Endothelial cell of umbilical vein (primary cell): ENCODE data around the gene NEIL3. TPM values are rescaled to one million over a fixed set of nuclear protein-coding genes. Genes with fewer than 3 reads are reported as not detected.

ENCODE experiments used
- BruUV-seq: library from RNA; stranded (reverse); fragments of 400-500 nt; replicated peaks from 2 replicates; lab custom pipeline; 2021; lab: Mats Ljungman, UMichigan
- CTCF ChIA-PET: fragments of 300-600, 350-600 bp; sonication (Branson Sonifier 250); formaldehyde crosslinking; loops from one replicate; lab custom pipeline; 2021; ENCODE audit warnings: antibody characterized with exemption, inconsistent platforms; lab: Charles Lee
- POLR2A ChIA-PET: fragments of 300-600, 350-600 bp; sonication (Branson Sonifier 250); formaldehyde crosslinking; loops from one replicate; lab custom pipeline; 2021; ENCODE audit warnings: antibody characterized with exemption, inconsistent platforms; lab: Charles Lee
- DNase-seq: peaks from one replicate; pipeline ENCODE4 v3.0.0-alpha.2; 2011; ENCODE audit warnings: low read depth, low spot score
- FAIRE-seq: peaks from 2 replicates; lab custom pipeline; 2011; peaks lifted over from hg19 to GRCh38; lab: Jason Lieb, UNC
- H2AFZ ChIP-seq: 2 replicates; pipeline ENCODE4 v1.6.0; 2012; ENCODE audit warnings: low read depth, low read length, control low read depth, inconsistent platforms
- H3K27ac ChIP-seq: 2 replicates; pipeline ENCODE4 v1.5.1; 2011; ENCODE audit warnings: low read depth, mild to moderate bottlenecking, control low read depth, low read length, moderate library complexity; ENCODE audit not compliant: insufficient read depth
- H3K27me3 ChIP-seq, 2 experiments: 2 replicates each; pipeline versions ENCODE4 v1.6.0 to v1.6.1; 2011; ENCODE audit warnings: low read length in 2 of 2, mixed read lengths in 1 of 2; ENCODE audit not compliant: control insufficient read depth in 2 of 2, insufficient read depth in 2 of 2
- H3K36me3 ChIP-seq, 2 experiments: 2 replicates in 1 of 2; 3 replicates in 1 of 2; pipeline ENCODE4 v1.5.1; 2011; ENCODE audit warnings: low read length in 2 of 2, mild to moderate bottlenecking in 1 of 2, moderate library complexity in 1 of 2; ENCODE audit not compliant: control insufficient read depth in 2 of 2, insufficient read depth in 2 of 2; ENCODE audit errors: extremely low read depth in 1 of 2
- H3K4me1 ChIP-seq: 3 replicates; pipeline ENCODE4 v1.5.1; 2011; ENCODE audit warnings: mild to moderate bottlenecking, low read length; ENCODE audit not compliant: control insufficient read depth, insufficient read depth; ENCODE audit errors: extremely low read depth
- H3K4me2 ChIP-seq: 2 replicates; pipeline ENCODE4 v1.6.1; 2011; ENCODE audit warnings: low read length, control low read depth, mixed read lengths; ENCODE audit not compliant: insufficient read depth
- H3K4me3 ChIP-seq, 3 experiments: fragments of 200-600 bp in 1 of 3; sonication (generic), shearing (Covaris generic) in 1 of 3; replicated peaks in 1 of 3; 2 replicates each; pipeline ENCODE4 v1.5.1; 2011 to 2016; ENCODE audit warnings: control low read depth in 3 of 3, low read length in 3 of 3, mild to moderate bottlenecking in 2 of 3, inconsistent platforms in 1 of 3, low read depth in 1 of 3, moderate library complexity in 1 of 3; ENCODE audit not compliant: insufficient read depth in 1 of 3
- H3K79me2 ChIP-seq: 2 replicates; pipeline ENCODE4 v1.6.0; 2012; ENCODE audit warnings: low read length, inconsistent platforms; ENCODE audit not compliant: control insufficient read depth, insufficient read depth
- H3K9ac ChIP-seq: replicated peaks from 2 replicates; pipeline ENCODE3; 2011; ENCODE audit warnings: low read length, control low read depth; ENCODE audit not compliant: insufficient read depth; ENCODE audit errors: extremely low read depth
- H3K9me1 ChIP-seq: replicated peaks from 3 replicates; pipeline ENCODE4 v1.6.0; 2011; ENCODE audit warnings: mild to moderate bottlenecking, low read length; ENCODE audit not compliant: control insufficient read depth, insufficient read depth; ENCODE audit errors: extremely low read depth
- H3K9me3 ChIP-seq: replicated peaks from 2 replicates; pipeline ENCODE4 v1.5.1; 2012; ENCODE audit warnings: low read length, inconsistent platforms; ENCODE audit not compliant: control insufficient read depth, insufficient read depth
- H4K20me1 ChIP-seq: replicated peaks from 2 replicates; pipeline ENCODE3; 2011; ENCODE audit warnings: mild to moderate bottlenecking, low read length; ENCODE audit not compliant: control insufficient read depth, insufficient read depth; ENCODE audit errors: extremely low read depth
- FOS ChIP-seq: IDR thresholded peaks from 2 replicates; pipeline ENCODE4 v1.6.1; 2011; ENCODE audit warnings: mild to moderate bottlenecking, low read length, moderate library complexity, borderline replicate concordance; ENCODE audit not compliant: insufficient read depth
- GATA2 ChIP-seq: IDR thresholded peaks from 2 replicates; pipeline ENCODE4 v1.7.0; 2011; ENCODE audit warnings: low read depth, mild to moderate bottlenecking, moderate library complexity, mixed read lengths, low read length; ENCODE audit not compliant: insufficient read length, insufficient read depth
- JUN ChIP-seq: IDR thresholded peaks from 2 replicates; pipeline ENCODE4 v1.6.1; 2011; ENCODE audit warnings: borderline replicate concordance, low read depth; ENCODE audit not compliant: insufficient read length, insufficient read depth
- MYC ChIP-seq: IDR thresholded peaks from one replicate; pipeline ENCODE4 v1.6.1; 2011; ENCODE audit warnings: mild to moderate bottlenecking, low read depth, low read length
- POLR2A ChIP-seq: IDR thresholded peaks from 2 replicates; pipeline ENCODE4 v1.6.1; 2012; ENCODE audit warnings: low read depth, mild to moderate bottlenecking, control low read depth, low read length
- POLR2AphosphoS5 ChIP-seq: IDR thresholded peaks from 2 replicates; pipeline ENCODE4 v1.6.1; 2012; ENCODE audit warnings: low read depth, mild to moderate bottlenecking, control low read depth, low read length, moderate library complexity; ENCODE audit not compliant: insufficient read depth
- dilution Hi-C: fragments of 300-500 bp; cut with MboI; formaldehyde crosslinking; loops from one replicate; pipeline ENCODE4 v1.15.0; 2019; ENCODE audit warnings: low sequenced_read_pairs; ENCODE audit not compliant: extremely low pct_ligation_motif_present
- intact Hi-C: fragments of 100-400 bp; cut with micrococcal nuclease; formaldehyde crosslinking; loops from one replicate; pipeline ENCODE4 v1.10.0; 2022
- polyA plus RNA-seq, 4 experiments: library from polyadenylated mRNA; depleted of rRNA in 3 of 4; stranded (reverse) in 3 of 4; unstranded in 1 of 4; fragments of >200 nt; gene quantifications; 2 replicates each; pipeline versions ENCODE4 v1.2.1 to v1.2.3, GENCODE V29; 2011 to 2012; ENCODE audit warnings: missing spikeins in 1 of 4
- total RNA-seq: library from RNA; stranded (reverse); gene quantifications from 2 replicates; pipeline ENCODE4 v1.2.3, GENCODE V29; 2021
- TF ChIP-seq, protein P1 (sequence below): IDR thresholded peaks from 2 replicates; pipeline ENCODE4 v1.6.1; 2011; ENCODE audit not compliant: insufficient read depth, insufficient read length
- TF ChIP-seq, protein P2 (sequence below), 2 donors: IDR thresholded peaks; 1 replicate in 1 of 2; 2 replicates in 1 of 2; pipeline ENCODE4 v1.5.1; 2011; ENCODE audit warnings: low read length in 2 of 2, mild to moderate bottlenecking in 2 of 2, moderate library complexity in 2 of 2, control low read depth in 1 of 2, inconsistent platforms in 1 of 2, low read depth in 1 of 2; ENCODE audit not compliant: insufficient read depth in 1 of 2; ENCODE audit errors: extremely low read depth in 1 of 2

NEIL3 gene
- total and polyA plus RNA-seq, 2 donors (not counting 3 experiments of a cell fraction or from before 2014, with no cell fraction given): 3.7 to 6.9 TPM

DNA sequence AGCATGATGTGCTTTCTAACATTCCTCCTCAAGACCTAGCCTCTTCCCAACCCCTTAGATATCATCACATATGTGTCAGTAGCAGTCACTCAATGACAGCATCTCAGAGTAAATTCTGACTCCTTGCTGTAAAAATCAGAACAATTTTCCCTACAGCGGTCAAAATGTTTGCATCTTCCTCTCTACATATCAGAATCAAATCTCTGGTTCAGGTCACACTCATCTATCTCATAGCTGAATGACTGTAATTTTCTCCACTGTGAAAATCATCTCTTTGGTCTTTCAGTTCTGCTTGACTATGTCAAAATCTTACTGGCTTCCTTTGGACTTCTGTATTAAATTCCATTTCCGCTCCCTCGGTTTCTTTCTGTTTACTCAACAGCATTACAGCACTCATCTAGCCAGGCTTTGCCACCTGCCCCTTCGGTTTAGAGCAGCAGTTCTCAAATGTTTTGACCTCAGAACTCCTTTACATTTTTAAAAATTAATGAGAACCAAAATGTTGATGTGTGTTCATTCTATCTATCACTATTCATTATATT is 75.3 kb downstream of the NEIL3 start:
- H3K9ac ChIP-seq: no peak overlapping the region
- H3K9me3 ChIP-seq: no peaks in the 10 kb centered on the region
- ChIA-PET CTCF (no interaction called here), POLR2A (no interaction called here)
- DNase-seq: no peak
- intact Hi-C loops: no loop called here
- no peaks in the 10 kb centered on the region for H3K79me2 ChIP-seq
- no peaks in the 10 kb centered on the region for H3K27me3 ChIP-seq
- dilution Hi-C loops: no loop called here
- no peak for FAIRE-seq
- no peak overlapping the region for H3K4me2 ChIP-seq
- no TSS peak for BruUV-seq
- no peak overlapping the region for H3K4me3 ChIP-seq
- no peaks in the 10 kb centered on the region for H3K4me1 ChIP-seq
- no peak overlapping the region for H2AFZ ChIP-seq
- TF ChIP-seq POLR2A (no peak), POLR2AphosphoS5 (no peak), GATA2 (no peak), JUN (no peak), MYC (no peak), FOS (no peak)
- TF ChIP-seq, protein P1, sequence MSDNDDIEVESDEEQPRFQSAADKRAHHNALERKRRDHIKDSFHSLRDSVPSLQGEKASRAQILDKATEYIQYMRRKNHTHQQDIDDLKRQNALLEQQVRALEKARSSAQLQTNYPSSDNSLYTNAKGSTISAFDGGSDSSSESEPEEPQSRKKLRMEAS: no peak
- TF ChIP-seq, protein P2, sequence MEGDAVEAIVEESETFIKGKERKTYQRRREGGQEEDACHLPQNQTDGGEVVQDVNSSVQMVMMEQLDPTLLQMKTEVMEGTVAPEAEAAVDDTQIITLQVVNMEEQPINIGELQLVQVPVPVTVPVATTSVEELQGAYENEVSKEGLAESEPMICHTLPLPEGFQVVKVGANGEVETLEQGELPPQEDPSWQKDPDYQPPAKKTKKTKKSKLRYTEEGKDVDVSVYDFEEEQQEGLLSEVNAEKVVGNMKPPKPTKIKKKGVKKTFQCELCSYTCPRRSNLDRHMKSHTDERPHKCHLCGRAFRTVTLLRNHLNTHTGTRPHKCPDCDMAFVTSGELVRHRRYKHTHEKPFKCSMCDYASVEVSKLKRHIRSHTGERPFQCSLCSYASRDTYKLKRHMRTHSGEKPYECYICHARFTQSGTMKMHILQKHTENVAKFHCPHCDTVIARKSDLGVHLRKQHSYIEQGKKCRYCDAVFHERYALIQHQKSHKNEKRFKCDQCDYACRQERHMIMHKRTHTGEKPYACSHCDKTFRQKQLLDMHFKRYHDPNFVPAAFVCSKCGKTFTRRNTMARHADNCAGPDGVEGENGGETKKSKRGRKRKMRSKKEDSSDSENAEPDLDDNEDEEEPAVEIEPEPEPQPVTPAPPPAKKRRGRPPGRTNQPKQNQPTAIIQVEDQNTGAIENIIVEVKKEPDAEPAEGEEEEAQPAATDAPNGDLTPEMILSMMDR (IDR thresholded peaks at IDR 0.05; ENCODE audit: extremely low read depth in 1 of 2, insufficient read depth in 1 of 2, low read depth in 1 of 2, low read length in 2 of 2): no peak
- H4K20me1 ChIP-seq: no peaks in the 10 kb centered on the region
- no peak overlapping the region for H3K27ac ChIP-seq
- H3K9me1 ChIP-seq: no peaks in the 10 kb centered on the region
- no peaks in the 10 kb centered on the region for H3K36me3 ChIP-seq
